GM12865 (cell line): ENCODE results near the gene BSN.

Source experiments
- DNase-seq: peaks from one replicate; pipeline ENCODE4 v3.0.0; 2010; ENCODE audit warnings: low read depth
- H3K4me3 ChIP-seq: 2 replicates; pipeline ENCODE4 v1.5.1; 2011; ENCODE audit warnings: mild to moderate bottlenecking, low read depth, low read length, control low read depth
- TF ChIP-seq, protein P1 (sequence below): IDR thresholded peaks from 2 replicates; pipeline ENCODE4 v1.5.1; 2011; ENCODE audit warnings: low read length, control low read depth, low read depth, inconsistent platforms; ENCODE audit not compliant: insufficient read depth; ENCODE audit errors: missing control alignments

Gene BSN, protein sequence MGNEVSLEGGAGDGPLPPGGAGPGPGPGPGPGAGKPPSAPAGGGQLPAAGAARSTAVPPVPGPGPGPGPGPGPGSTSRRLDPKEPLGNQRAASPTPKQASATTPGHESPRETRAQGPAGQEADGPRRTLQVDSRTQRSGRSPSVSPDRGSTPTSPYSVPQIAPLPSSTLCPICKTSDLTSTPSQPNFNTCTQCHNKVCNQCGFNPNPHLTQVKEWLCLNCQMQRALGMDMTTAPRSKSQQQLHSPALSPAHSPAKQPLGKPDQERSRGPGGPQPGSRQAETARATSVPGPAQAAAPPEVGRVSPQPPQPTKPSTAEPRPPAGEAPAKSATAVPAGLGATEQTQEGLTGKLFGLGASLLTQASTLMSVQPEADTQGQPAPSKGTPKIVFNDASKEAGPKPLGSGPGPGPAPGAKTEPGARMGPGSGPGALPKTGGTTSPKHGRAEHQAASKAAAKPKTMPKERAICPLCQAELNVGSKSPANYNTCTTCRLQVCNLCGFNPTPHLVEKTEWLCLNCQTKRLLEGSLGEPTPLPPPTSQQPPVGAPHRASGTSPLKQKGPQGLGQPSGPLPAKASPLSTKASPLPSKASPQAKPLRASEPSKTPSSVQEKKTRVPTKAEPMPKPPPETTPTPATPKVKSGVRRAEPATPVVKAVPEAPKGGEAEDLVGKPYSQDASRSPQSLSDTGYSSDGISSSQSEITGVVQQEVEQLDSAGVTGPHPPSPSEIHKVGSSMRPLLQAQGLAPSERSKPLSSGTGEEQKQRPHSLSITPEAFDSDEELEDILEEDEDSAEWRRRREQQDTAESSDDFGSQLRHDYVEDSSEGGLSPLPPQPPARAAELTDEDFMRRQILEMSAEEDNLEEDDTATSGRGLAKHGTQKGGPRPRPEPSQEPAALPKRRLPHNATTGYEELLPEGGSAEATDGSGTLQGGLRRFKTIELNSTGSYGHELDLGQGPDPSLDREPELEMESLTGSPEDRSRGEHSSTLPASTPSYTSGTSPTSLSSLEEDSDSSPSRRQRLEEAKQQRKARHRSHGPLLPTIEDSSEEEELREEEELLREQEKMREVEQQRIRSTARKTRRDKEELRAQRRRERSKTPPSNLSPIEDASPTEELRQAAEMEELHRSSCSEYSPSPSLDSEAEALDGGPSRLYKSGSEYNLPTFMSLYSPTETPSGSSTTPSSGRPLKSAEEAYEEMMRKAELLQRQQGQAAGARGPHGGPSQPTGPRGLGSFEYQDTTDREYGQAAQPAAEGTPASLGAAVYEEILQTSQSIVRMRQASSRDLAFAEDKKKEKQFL (N-terminal part only)

DNA sequence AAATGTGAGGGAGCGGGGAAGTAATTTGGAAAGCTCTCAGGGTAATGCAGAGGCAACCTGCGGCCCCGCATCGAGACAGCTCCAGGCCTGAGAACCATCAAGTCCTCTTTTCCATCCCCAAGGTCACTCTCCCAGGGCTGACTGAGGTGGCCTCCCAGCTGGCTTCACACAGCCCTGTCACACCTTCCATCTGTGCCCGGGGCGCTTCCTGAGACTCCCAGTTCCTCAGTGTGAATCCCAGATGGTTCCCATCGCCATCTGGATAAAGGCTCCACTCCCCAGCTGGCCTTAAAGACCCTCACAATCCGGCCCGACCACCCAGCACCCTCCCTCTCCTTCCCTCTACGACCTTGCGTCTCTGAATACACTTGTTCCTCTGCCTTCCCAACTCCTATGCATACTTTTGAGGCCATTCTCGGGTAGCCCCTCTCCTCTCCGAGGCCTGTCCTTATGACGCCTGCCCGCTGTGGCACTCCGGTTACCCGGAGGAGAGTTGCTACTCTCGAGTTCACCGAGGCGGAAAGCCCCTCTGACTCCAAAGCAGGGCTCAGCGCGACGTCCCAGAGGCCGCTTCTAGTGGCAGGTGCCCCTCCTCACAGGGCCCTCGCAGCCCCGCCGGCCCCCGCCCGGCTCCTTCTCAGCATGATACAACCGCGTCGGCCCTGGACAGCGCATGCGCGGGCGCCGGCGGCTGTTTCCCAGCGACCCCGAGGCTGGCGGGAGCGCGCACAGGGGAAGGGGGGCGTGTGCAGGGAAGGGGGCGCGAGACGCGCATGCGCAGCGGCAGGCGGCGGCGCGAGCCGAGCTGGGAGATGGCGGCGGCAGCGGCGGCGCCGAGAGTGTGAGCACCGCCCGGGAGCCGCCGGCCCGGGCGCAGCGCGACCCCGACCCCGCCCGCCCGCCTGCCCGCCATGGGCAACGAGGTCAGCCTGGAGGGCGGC lies at the start of gene BSN:
Gene BSN (plus strand): TSS at position 786 of the 941 bp plus-strand sequence. CDS start 126 bp downstream, at position 912.
- TF ChIP-seq, protein P1, sequence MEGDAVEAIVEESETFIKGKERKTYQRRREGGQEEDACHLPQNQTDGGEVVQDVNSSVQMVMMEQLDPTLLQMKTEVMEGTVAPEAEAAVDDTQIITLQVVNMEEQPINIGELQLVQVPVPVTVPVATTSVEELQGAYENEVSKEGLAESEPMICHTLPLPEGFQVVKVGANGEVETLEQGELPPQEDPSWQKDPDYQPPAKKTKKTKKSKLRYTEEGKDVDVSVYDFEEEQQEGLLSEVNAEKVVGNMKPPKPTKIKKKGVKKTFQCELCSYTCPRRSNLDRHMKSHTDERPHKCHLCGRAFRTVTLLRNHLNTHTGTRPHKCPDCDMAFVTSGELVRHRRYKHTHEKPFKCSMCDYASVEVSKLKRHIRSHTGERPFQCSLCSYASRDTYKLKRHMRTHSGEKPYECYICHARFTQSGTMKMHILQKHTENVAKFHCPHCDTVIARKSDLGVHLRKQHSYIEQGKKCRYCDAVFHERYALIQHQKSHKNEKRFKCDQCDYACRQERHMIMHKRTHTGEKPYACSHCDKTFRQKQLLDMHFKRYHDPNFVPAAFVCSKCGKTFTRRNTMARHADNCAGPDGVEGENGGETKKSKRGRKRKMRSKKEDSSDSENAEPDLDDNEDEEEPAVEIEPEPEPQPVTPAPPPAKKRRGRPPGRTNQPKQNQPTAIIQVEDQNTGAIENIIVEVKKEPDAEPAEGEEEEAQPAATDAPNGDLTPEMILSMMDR: no peak
- peak within 1 kb of the TSS; percentile 80 for H3K4me3 ChIP-seq
- peak; percentile 95 for DNase-seq

DNA sequence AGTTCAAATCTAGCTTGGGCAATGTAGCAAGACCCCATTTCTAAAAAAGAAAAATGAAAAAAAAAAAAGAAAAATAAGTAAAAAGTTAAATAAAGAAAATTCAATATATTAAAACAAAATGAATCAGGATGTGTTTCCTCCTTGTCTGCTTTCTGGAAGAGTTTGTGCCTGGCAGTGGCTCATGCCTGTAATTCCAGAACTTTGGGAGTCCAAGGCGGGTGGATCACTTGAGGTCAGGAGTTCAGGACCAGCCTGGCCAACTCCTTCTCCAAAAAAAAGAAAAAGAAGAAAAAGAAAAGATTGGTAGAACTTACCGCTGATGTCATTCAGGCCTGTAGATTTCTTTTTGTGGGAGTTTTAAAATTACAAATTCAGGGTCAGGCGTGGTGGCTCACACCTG lies 47.4 kb upstream of the BSN start:
- DNase-seq: no peak
- H3K4me3 ChIP-seq: no peak overlapping the region
- TF ChIP-seq, protein P1: no peak

DNA sequence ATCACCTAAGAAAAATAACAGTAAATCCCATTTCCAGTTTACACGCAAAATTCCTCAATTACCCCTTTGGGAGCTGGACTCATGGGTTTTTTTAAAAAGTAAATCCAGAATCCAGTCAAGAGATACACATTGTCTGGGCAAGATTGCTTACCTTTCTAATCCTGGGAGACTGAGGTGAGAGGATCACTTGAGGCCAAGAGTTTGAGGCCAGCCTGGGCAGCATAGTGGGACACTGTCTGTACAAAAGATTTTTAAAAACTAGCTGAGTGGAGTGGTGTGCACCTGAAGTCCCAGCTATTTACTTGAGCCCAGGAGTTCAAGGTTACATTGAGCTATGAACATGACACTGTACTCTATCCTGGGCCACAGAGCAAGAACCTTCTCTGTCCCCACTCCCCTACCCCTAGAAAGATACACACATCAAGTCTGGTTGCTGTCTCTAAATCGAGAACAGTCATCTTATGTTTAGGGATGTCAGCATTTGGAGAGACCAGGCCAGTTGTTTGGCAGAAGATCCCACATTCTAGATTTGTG lies 45.2 kb upstream of the BSN start:
- no peak for DNase-seq
- TF ChIP-seq, protein P1: no peak
- no peak overlapping the region for H3K4me3 ChIP-seq

DNA sequence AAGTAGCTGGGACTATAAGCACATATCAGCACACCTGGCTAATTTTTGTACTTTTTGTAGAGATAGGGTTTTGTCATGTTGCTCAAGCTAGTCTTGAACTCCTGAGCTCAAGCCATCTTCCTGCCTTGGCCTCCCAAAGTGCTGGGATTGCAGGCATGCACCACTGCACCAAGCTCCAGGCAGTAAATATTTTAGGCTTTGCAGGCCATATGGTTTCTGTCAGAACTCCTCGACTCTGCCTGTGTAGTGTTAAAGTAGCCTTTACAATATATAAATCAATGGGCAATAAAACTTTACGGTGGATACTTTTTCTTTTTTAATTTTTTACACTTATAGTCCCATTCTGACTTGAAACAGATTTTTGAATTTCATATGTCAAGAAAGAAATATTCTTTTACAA lies 42.6 kb upstream of the BSN start:
- DNase-seq: no peak
- TF ChIP-seq, protein P1: no peak
- H3K4me3 ChIP-seq: no peak overlapping the region

DNA sequence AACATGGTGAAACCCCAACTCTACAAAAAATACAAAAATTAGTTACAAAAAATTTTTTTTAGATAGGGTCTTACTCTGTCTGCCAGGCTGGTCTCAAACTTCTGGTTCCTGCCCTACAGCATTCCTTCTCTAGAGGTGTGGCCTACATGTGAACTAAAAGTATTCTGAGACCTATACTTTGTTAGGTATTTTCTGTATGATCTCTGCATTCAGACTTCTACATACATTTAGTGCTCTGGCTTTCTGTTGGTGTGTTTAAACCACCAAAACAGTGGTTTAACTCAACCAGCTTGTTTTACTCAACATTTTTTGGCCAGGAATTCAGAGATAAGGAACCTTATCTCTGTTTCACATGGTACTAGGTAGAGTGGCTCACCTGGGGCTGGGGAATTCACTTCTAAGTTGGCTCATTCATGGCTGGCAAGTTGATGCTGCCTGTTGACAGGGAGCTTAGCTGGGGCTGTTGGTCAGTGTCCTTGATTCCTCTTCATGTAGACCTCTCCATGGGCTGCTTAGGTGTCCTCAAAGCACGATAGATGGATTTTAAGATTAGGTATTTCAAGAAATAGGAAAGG lies 41.4 kb upstream of the BSN start:
- DNase-seq: no peak
- TF ChIP-seq, protein P1: no peak
- no peak overlapping the region for H3K4me3 ChIP-seq
